HCT116 (cell line): ENCODE results near the gene DHRSX. TPM values are rescaled to one million over a fixed set of nuclear protein-coding genes. Genes with fewer than 3 reads are reported as not detected.

Experiments
- ATAC-seq: fragments of 200-7000 bp; cut with Tn5 transposase; 2 replicates; pipeline ENCODE4 v1.9.1; 2020; ENCODE audit warnings: mild to moderate bottlenecking, moderate library complexity
- BruUV-seq: library from RNA; stranded (reverse); fragments of 400-500 nt; replicated peaks from 2 replicates; lab custom pipeline; 2021; lab: Mats Ljungman, UMichigan
- CTCF ChIA-PET: fragments of 300-600 bp; sonication (Branson Sonifier 250); formaldehyde crosslinking; loops from one replicate; lab custom pipeline; 2021; ENCODE audit warnings: antibody characterized with exemption; lab: Charles Lee
- POLR2A ChIA-PET: fragments of 300-600, 350-600 bp; sonication (Branson Sonifier 250); formaldehyde crosslinking; loops from one replicate; lab custom pipeline; 2021; ENCODE audit warnings: antibody characterized with exemption; lab: Charles Lee
- RAD21 ChIA-PET, 2 experiments: fragments of 300-600 bp; sonication (Branson Sonifier 250); formaldehyde crosslinking; loops; one replicate each; lab custom pipeline; 2023; ENCODE audit warnings: low total read pairs in 2 of 2; ENCODE audit not compliant: uncharacterized antibody in 2 of 2, unreplicated experiment in 2 of 2, low non-redundant PET in 1 of 2; lab: Charles Lee
- DNase-seq: peaks from one replicate; pipeline ENCODE4 v3.0.0-alpha.2; 2010; ENCODE audit warnings: low read depth, low spot score
- H2AFZ ChIP-seq: fragments of 200-600 bp; shearing (Covaris generic), sonication (generic); 2 replicates; pipeline ENCODE4 v1.6.1; 2017; ENCODE audit warnings: low read depth, mixed run types, mixed read lengths, antibody characterized with exemption, low read length; ENCODE audit not compliant: poor library complexity, severe bottlenecking
- H3K27ac ChIP-seq: 2 replicates; pipeline ENCODE4 v1.5.1; 2012; ENCODE audit warnings: low read depth, low read length
- H3K27me3 ChIP-seq: fragments of 200-600 bp; sonication (generic); 2 replicates; pipeline ENCODE4 v1.6.1; 2016; ENCODE audit warnings: mixed run types, low read length, mixed read lengths; ENCODE audit not compliant: insufficient read depth
- H3K36me3 ChIP-seq, 2 experiments: fragments of 200-500 bp in 1 of 2; fragments of 200-600 bp in 1 of 2; sonication (Bioruptor generic) in 1 of 2; sonication (generic) in 1 of 2; 2 replicates each; pipeline versions ENCODE4 v1.5.1 to v1.6.1; 2014 to 2016; ENCODE audit warnings: low read length in 2 of 2, inconsistent platforms in 1 of 2, mixed read lengths in 1 of 2, mixed run types in 1 of 2; ENCODE audit not compliant: insufficient read depth in 2 of 2, control insufficient read depth in 1 of 2
- H3K4me1 ChIP-seq, 2 experiments: fragments of 200-600 bp in 1 of 2; sonication (generic) in 1 of 2; 2 replicates each; pipeline versions ENCODE4 v1.5.1 to v1.6.1; 2012 to 2017; ENCODE audit warnings: low read length in 2 of 2, inconsistent platforms in 1 of 2, mild to moderate bottlenecking in 1 of 2, mixed read lengths in 1 of 2, mixed run types in 1 of 2, moderate library complexity in 1 of 2; ENCODE audit not compliant: insufficient read depth in 2 of 2, control insufficient read depth in 1 of 2
- H3K4me2 ChIP-seq: fragments of 200-600 bp; sonication (generic); 2 replicates; pipeline ENCODE4 v1.6.1; 2017; ENCODE audit warnings: mixed run types, low read length, mixed read lengths
- H3K4me3 ChIP-seq, 2 experiments: fragments of 200-600 bp in 1 of 2; sonication (generic) in 1 of 2; replicated peaks in 1 of 2; 2 replicates each; pipeline ENCODE4 v1.5.1; 2011 to 2016; ENCODE audit warnings: low read length in 2 of 2, control low read depth in 1 of 2, low read depth in 1 of 2, mild to moderate bottlenecking in 1 of 2, mixed read lengths in 1 of 2, mixed run types in 1 of 2
- H3K79me2 ChIP-seq: fragments of 200-600 bp; sonication (generic); 2 replicates; pipeline ENCODE4 v1.6.1; 2017; ENCODE audit warnings: mild to moderate bottlenecking, mixed run types, low read length, moderate library complexity, mixed read lengths; ENCODE audit not compliant: insufficient read depth
- H3K9ac ChIP-seq: fragments of 200-600 bp; sonication (generic); 2 replicates; pipeline ENCODE4 v1.6.1; 2016; ENCODE audit warnings: low read length, mixed read lengths
- H3K9me2 ChIP-seq: fragments of 200-600 bp; sonication (generic), shearing (Covaris generic); 2 replicates; pipeline ENCODE4 v1.6.1; 2017; ENCODE audit warnings: mixed run types, mild to moderate bottlenecking, moderate library complexity; ENCODE audit not compliant: insufficient read depth
- H3K9me3 ChIP-seq, 2 experiments: fragments of 200-500 bp in 1 of 2; fragments of 200-600 bp in 1 of 2; sonication (Bioruptor generic) in 1 of 2; sonication (generic) in 1 of 2; 2 replicates each; pipeline ENCODE4 v1.6.1; 2014 to 2017; ENCODE audit warnings: low read length in 2 of 2, mixed read lengths in 2 of 2, inconsistent platforms in 1 of 2, low read depth in 1 of 2, mild to moderate bottlenecking in 1 of 2, mixed run types in 1 of 2, moderate library complexity in 1 of 2; ENCODE audit not compliant: control insufficient read depth in 1 of 2, insufficient read depth in 1 of 2
- H4K20me1 ChIP-seq: fragments of 200-600 bp; sonication (generic), shearing (Covaris generic); 2 replicates; pipeline ENCODE4 v1.6.1; 2017; ENCODE audit warnings: mixed run types, mild to moderate bottlenecking, moderate library complexity; ENCODE audit not compliant: insufficient read depth
- ATF3 ChIP-seq: IDR thresholded peaks from 2 replicates; pipeline ENCODE4 v1.6.1; 2012
- EGR1 ChIP-seq: IDR thresholded peaks from 2 replicates; pipeline ENCODE4 v1.6.1; 2012; ENCODE audit warnings: low read depth
- ELF1 ChIP-seq: IDR thresholded peaks from 2 replicates; pipeline ENCODE4 v1.6.1; 2012; ENCODE audit warnings: low read depth, borderline replicate concordance
- EZH2phosphoT487 ChIP-seq: fragments of 200-600 bp; IDR thresholded peaks from 2 replicates; pipeline ENCODE4 v1.6.1; 2018; ENCODE audit warnings: antibody characterized with exemption, borderline replicate concordance
- FOSL1 ChIP-seq: IDR thresholded peaks from 2 replicates; pipeline ENCODE4 v1.6.1; 2012; ENCODE audit warnings: low read depth
- JUND ChIP-seq: IDR thresholded peaks from 2 replicates; pipeline ENCODE4 v1.6.1; 2012
- MAX ChIP-seq: IDR thresholded peaks from 2 replicates; pipeline ENCODE4 v1.6.1; 2012
- POLR2AphosphoS5 ChIP-seq: IDR thresholded peaks from 2 replicates; pipeline ENCODE4 v1.6.1; 2011; ENCODE audit warnings: mild to moderate bottlenecking, low read depth, low read length, moderate library complexity
- RAD21 ChIP-seq: IDR thresholded peaks from 2 replicates; pipeline ENCODE4 v1.6.1; 2012; ENCODE audit warnings: low read depth, mild to moderate bottlenecking
- REST ChIP-seq: IDR thresholded peaks from 2 replicates; pipeline ENCODE4 v1.6.1; 2012; ENCODE audit warnings: low read depth
- SP1 ChIP-seq: IDR thresholded peaks from 2 replicates; pipeline ENCODE4 v1.6.1; 2012; ENCODE audit warnings: low read depth
- TCF7L2 ChIP-seq: IDR thresholded peaks from 2 replicates; pipeline ENCODE4 v1.7.0; 2011; ENCODE audit warnings: borderline replicate concordance, inconsistent platforms; ENCODE audit not compliant: insufficient read depth, insufficient read length; ENCODE audit errors: extremely low read depth
- YY1 ChIP-seq: IDR thresholded peaks from 2 replicates; pipeline ENCODE4 v1.6.1; 2011; ENCODE audit warnings: low read length, low read depth, moderate library complexity, mild to moderate bottlenecking; ENCODE audit not compliant: insufficient replicate concordance; ENCODE audit errors: extremely low read depth
- ZFX ChIP-seq: fragments of 450-650 bp; IDR thresholded peaks from 2 replicates; pipeline ENCODE4 v1.6.1; 2017
- intact Hi-C: fragments of 100-400 bp; cut with micrococcal nuclease; formaldehyde crosslinking; loops from 2 replicates; pipeline ENCODE4 v1.10.0; 2022
- total RNA-seq: library from RNA; stranded (reverse); gene quantifications from one replicate; pipeline ENCODE4 v1.2.1, GENCODE V29; 2021; ENCODE audit not compliant: unreplicated experiment

DHRSX gene
- total RNA-seq, 1 experiment from 2014 or later: 11.9 TPM

GRCh38 chrX:2226182-2226581 lies 274.6 kb downstream of the DHRSX start:
- Histone ChIP-seq H3K9me2 (no peaks in the 10 kb centered on the region), H3K9ac (no peak overlapping the region), H3K36me3 (no peaks in the 10 kb centered on the region), H3K4me2 (no peak overlapping the region), H2AFZ (no peak overlapping the region), H3K9me3 (no peaks in the 10 kb centered on the region), H3K4me1 (no peaks in the 10 kb centered on the region), H3K79me2 (no peaks in the 10 kb centered on the region), H3K4me3 (no peak overlapping the region), H3K27ac (no peak overlapping the region), H4K20me1 (no peaks in the 10 kb centered on the region), H3K27me3 (no peaks in the 10 kb centered on the region)
- no TSS peak for BruUV-seq
- intact Hi-C loops: no loop called here
- DNase-seq: no peak
- TF ChIP-seq SP1 (no peak), TCF7L2 (no peak), MAX (no peak), ZFX (no peak), YY1 (no peak), POLR2AphosphoS5 (no peak), RAD21 (no peak), ATF3 (no peak), ELF1 (no peak), EGR1 (no peak), EZH2phosphoT487 (no peak), JUND (no peak), FOSL1 (no peak), REST (no peak)
- ATAC-seq: no peak
- CTCF ChIA-PET: no interaction called here
- POLR2A ChIA-PET: no interaction called here
- RAD21 ChIA-PET: no interaction called here
